GM19397 (cell line): ENCODE results near the gene DOK5.

Source experiments
- ATAC-seq: cut with Tn5 transposase; IDR thresholded peaks from one replicate; pipeline ENCODE4 v1.9.1; 2021; ENCODE audit warnings: mild to moderate bottlenecking, moderate library complexity; ENCODE audit not compliant: unreplicated experiment

The DOK5 gene

DNA sequence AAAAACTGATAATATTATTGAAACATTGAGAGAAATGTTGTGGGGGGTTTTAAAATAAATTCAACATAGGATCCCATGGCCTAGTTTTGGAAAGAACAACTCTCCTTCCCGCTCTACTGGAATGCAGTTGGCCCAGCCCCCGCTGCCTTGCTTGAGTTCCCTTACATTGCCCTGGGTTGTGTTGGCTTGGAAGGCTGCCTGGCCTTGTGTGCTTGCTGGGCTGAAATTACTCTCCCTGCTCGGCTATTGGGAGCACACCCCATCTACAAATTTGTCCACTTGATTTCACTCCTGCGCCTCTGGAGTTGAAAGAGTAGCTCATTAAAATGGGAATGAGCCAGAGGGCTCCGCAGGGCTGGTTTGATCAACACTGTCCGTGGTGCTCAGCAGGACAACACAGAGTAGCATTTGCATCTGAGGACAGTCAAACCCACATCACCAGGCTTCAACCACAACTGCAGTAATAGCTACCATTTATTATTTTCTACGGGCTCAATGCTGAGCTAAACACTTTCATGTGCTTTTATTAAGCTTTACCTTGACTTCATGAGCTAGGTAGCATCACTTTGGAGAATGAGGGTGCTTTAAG, 35.2 kb downstream of the DOK5 start:
- ATAC-seq = no peak

DNA sequence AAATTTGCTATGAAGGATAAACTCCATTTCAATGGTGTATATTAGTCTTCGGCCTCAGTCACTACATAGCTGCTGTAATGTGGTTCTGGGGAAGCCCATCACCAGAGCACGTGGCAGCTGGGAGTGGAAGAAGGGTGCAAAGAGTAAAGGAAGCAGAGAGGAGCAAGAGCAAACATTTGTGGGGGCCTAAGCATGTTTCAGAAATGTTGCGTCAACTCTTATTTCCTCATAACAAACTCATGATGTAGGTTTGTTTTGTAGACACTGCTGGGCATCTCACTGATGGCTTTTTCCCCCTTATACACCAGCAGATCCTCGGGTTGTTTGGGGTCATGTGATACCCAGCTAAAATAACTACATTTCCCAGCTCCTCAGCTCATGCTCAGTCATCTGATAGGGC, 37.3 kb downstream of the DOK5 start:
- no peak for ATAC-seq

DNA sequence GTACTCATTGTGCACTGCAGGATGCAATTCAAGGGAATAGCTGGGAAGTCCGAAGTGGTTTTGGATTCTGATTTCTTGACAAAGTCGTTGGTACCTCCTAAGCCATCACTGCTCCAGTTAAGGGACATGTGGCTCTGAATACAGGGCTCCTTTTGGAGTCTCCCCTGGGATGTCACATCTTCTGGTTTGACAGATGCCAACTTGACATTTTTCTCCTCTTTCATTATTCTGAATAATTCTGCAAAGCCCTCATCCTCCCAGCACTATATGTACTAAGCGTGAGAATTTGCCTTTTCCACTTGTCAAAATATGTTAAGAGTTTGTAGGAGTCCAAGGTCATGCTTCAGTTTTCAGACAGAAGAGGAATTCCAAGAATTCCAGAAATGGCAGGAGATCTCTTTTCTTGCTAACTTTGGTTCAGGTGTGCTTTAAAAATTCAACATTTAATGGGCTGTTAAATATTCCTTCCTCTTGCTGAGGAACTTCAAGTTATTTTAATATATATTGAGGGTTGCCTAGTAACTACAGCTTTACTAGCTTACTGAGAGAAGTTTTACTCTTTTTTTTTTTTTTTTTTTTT, 38.7 kb downstream of the DOK5 start:
- ATAC-seq = no peak

DNA sequence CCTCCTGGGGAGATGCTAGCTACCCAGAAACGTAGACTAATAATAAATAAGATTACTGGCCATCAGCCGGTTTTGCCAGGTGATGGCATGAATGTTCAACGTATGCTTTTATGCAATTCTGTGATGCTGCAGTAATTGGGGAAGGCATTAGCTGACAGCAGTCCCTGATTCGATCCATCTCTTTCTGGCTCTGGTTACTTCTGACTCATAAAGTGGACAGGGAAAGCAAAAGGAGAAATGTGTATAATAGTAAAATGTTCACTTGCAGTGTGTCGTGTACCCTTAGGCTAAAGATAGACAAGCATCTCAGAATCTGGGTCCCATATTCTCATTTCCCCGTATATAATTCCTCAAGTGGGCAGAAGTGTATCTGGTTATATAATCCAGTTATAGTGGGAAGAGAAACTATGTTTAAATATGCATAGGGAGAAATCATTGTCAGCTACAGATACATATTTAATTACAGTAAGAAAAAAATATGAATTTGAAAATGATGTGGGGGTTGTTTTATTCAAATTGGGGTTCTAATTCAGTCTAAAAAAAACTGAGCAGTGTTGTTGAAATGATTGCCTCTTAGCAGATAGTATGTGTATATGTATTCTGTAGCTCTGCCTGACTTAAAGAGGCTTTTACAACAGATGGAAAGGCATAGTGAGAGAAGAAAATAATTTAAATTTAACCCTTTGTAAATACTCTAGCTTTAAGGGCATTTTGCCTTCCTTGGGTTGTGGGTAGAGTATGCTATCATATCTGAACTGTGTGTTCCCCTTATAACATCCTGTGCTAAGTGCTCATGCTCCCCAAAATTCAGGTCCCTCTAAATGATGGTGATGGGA, 40.6 kb downstream of the DOK5 start:
- ATAC-seq = no peak

DNA sequence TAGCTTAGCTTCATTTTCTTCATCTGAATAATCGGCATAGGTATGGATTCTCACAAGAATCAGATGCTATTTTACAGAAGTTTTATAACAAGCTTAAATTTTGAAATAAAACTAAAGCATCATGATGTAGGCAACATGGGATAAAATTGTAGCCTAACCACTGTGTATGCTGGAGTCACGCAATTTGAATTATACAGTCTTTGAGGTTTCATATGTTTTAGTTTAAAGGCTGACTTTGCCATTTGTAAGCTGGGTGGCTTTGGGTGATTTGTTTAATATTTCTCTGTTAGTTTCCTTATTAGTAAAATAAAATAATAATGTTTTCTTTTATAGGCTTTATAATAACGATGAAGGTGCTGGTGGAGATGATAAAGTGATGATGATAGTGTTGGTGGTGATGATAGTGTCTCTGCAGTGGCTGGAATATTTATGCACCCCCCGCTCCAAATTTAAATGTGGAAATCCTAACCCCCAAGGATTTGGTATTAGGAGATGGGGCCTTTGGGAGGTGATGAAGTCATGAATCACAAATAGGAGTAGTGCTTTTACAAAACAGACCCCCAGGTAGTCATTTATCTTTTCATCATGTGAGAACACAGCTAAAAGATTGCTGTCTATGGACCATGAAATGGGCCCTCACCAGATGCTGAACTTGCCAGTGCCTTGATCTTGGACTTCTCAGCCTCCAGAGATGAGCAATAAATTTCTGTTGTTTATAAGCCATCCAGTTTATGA, 42.0 kb downstream of the DOK5 start:
- ATAC-seq = no peak

DNA sequence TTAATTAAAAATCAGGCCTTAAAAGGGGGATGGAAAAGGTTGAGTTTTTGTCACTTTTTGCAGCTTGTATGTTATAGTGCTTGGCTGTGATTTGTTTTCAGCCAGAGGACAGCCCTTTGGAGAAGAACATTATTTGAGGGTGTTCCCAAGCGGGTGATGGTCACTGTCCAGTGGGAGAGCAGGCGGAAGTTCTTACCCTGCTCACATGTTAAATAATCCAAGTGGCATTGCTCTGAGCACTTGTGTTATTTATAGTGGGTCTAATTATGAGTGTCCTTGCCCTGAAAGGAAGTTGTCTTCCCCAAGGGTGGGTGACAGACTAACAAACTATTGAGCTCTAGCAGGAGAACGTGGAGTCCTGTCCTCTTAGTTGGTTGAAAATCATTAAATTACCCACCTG, 49.5 kb downstream of the DOK5 start:
- no peak for ATAC-seq

DNA sequence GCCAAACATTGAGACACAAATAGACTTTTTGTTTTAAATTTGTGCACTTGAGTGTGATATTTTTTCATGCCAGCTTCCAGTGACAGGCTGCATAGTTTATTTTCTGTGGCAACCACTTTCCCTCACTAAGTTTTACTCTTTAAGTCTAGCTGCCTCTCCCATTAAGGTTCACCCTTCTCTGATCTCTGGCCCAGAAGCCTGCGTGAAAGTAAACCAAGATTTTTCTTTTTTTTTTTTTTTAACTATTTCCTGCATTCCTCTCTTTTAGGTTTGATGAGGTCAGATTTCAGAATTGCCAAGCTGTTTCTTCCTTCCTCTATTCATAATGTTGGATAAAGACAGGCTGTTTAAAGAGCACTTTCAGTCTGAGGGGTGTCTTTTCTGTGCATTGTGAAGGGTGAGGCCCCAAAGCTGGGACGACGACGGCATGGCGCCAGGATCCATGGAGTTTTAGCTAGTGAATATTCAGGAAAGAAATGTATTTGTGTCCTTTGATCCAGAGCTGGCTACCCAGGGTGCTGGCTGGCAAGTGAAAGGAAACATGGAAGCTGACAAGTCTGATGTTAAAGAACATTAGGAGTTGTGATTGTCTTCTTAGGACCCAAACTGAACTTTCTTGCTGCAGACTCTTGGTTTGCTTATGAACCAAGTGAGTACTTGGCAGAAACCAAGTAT, 50.7 kb downstream of the DOK5 start:
- no peak for ATAC-seq

DNA sequence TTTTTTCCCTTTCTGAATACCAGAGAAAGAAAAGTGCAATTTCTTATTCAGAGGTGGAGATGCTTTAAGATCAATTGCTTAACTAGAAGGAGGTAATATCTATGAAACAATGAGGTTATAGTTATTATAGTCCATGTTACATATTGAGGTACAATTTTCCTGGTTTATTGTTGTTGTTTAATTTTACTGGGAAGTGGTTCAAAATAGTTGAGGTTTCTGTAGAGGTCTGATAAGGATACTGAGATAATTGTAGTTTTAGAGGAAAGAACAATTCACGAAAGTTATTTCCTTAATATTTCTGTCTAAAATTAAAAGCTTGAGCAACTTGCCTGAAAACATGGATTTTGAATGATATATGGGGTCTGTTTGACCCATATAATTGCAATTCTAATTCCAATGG, 51.4 kb downstream of the DOK5 start:
- no peak for ATAC-seq

DNA sequence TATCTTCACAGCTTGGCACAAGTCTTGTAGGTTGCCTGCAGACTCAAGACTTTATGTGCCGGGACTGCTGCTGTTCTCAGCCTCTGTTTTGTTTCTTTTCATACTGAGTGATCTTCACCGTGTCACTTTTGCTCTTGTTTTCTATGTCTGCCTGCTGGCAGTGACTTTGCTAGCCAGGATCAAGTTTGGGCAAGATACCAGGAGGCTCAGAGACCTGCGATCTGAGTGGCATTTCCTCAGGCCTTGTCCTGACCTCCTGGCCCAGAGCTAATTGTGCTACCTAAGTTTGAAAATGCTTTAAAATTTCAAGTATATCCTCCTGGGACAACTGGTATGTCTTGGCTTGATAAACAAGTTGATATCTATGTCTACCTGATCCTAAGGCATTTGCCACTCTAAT, 57.2 kb downstream of the DOK5 start:
- no peak for ATAC-seq

DNA sequence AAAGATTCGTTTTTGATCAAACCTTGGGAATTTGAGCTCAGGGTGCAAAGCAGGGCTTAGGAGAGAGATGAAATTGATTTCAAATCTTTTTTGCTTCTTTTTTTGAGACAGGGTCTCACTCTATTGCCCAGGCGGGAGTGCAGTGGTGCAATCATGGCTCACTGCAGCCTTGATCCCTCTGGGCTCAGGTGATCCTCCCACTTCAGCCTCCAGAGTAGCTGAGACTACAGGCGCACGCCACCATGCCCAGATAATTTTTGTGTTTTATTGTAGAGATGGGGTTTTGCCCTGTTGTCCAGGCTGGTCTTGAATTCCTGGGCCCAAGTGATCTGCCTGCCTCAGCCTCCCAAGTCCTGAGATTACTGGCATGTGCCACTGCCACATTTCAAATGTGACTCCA, 58.7 kb downstream of the DOK5 start:
- ATAC-seq = no peak

DNA sequence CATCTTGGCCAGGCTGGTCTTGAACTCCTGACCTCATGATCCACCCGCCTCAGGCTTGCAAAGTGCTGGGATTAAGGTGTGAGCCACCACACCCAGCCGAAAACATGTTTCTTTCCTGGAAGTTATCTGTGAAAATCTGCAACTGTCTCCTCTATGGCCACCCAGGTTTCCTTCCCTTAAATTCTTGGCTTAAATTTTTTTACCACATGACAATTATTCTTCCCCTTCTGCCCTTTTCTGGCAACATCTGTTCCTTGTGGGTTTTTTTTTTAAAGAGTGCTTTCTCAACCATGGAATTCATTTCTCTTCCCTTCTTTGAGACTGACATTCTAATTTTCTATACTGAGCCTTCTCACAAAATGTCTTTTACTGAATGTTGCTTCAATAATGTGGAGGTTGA, 59.6 kb downstream of the DOK5 start:
- no peak for ATAC-seq

DNA sequence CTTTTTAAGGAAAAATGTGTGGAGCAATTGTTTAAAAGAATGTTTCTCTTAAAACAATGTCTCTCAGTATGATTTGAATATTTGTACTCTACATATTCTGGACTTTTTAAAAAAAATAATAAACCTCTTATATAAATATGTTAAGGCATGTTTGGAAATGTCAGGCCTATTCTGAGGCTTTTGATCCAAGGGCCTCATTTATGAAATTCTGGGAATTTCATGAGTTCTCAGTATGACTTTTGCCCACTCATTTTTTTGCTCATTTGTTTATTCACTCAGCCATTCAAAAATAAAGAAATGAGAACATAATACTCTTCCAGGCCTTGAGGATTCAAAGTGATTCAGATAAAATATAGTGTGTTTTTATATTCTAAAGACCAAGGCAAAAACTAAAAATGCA, 60.4 kb downstream of the DOK5 start:
- no peak for ATAC-seq

DNA sequence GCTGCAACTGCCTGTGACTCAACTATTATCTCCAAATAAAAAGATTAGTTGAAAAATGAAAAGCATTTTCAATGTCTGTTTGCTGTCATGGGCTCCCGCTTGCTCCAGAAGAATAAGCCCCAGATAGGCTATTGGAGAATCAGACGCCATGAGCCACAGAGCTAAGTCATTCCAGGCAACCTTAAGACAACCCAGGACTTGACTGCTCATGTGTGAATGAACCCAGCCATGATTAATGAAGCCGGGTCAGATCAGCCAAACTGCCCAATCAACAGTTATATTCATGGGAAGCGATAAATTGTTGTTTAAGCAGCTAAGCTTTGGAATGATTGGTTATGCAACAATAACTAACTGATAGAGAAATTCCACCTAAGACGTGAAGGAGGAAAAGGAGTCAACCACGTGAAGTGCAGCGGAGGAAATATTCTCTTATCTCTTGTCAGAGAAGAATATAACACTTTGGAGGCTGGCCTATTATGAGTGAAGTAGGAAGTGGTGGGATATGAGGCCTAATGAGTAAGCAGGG, 64.2 kb downstream of the DOK5 start:
- ATAC-seq = no peak

DNA sequence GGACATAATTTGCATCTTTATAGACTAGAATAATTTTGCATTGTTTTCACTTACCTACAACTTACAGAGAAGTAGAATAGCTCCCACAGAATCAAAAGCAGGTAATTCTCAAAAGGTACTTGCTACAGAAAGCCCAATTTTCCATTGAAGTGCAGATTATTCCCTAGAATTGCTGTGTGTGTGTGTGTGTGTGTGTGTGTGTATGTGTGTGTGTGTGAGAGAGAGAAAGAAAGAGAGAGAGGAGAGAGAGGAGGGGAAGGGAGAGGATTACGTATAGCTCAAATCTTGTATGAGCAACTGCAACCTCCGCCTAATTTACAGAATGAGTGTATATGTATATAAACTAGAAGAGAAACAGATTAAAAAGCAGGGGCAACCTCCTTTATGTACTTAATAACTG, 68.0 kb downstream of the DOK5 start:
- no peak for ATAC-seq

DNA sequence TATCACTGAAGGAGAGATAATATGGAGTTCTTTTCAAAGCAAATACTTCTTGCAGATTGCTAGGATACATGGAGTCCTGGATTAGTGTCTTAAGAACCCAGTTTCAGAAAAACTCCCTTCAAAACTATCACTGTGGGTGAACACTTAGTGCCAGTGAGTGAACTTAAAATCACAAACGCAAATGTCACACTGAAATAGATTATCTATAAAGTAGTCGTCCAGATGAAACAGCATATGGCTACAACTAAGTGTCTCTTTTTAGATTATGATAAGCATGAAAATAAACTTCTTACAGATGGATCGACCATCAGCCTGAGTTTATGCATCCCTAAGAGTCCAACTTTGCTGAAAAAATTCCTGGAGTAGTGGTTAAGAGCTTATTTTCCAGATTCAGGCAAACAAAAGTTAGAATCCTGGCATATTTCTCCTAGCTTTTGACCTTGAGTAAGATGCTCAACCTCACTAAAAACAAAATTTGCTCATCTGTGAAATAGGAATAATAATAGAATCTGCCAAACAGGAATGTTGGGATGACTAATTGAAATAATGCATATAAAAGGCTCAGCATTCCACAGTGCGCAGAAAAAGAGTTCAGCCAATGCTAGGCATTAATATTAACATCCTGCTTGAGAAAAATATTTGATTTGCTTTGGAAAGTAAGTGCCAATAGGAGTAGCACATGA, 70.4 kb downstream of the DOK5 start:
- ATAC-seq = no peak

DNA sequence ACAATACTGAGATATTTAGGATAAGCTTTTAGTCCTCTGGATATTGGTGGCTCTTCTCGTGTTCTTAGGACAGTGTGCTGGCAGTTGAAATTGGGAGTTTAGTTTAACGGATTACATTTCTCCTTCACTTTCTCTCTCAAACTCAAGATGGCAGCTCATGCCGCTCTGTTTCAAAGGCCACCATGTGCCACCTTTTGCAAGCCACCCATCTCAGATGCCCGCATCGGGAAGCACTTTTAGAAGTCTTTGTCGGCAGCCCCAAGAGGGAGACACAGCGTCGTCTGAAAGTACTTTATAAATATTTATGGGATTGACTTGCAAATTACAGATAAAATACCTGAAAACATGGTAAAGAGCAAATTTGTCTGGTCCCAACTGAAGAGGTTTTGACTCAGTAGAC, 73.5 kb downstream of the DOK5 start:
- no peak for ATAC-seq

DNA sequence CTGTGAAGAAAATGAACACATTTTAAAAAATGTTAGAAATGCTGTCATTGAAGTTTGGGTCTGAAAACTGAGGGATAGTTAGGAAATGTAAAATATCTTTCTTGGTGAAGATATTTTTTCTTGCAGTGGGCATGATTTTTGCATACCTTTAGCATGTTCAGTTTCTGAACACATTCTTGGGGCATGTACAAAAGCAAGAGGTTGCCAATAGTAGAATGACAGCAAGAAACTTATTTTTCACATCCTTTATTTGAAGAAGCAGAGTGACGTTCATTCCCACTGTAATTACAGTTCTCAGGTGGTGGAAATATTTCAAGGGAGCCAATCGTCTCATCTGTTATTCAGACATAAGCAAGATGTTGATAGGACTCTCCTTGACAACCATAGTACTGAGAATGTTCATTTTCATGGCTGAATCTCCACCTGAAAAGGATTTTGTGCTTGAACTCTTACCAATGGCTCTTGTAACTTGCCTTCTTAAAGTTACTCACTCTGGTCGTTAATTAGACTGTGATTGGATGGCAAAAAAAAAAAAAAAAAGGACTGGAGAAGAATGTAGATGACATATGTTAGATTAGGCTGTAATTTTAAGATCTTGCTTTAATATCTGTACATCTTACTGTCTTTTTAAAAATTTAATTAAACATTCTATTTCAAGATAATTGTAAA, 74.4 kb downstream of the DOK5 start:
- ATAC-seq = no peak

DNA sequence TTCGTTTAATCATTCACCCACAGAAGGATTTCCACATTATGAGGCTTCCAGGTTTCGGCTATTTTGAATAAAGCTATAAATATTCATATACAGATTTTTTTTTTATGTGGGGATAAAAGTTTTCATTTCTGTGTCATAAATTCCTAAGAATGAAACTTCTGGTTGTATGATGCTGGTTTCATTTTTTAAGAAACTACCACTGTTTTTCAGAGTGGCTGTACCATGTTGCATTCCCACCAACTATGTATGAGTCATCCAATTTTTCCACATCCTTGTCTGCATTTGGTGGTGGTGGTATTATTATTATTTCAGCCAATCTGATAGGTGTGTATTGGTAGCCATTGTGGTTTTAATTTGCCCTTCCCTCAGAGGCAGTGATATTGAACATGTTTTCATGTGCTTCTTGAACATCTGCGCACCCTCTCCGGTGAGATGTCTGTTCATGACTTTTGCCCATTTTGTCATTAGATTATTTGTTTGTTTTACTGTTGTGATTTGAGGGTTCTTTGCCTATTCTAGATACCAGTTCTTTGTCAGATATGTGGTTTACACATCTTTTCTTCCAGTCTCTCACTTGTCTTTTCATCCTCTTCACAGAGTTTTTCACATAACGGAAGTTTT, 75.5 kb downstream of the DOK5 start:
- ATAC-seq = no peak

DNA sequence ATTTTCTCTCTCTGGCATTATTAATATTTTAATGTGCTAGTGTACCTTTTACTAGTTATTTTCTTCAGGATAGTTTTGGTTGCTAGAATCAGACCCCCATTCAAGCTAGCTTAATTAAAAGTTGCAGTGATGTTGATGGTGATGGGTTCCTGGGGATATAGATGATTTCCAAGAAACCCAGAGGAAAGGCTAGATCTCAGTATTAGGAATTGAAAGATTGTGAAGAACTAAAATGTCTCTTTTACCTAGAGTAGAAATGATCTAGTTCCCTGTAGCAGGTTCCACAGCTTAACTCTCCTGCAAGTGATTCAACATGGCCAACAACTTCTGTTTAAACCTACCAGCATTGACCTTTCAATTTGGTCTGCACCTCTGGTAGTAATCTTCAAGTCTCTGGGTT, 78.6 kb downstream of the DOK5 start:
- ATAC-seq = no peak
